Omental fat pad (tissue), 4 donors: ENCODE measurements around the gene EDEM3. TPM values are rescaled to one million over a fixed set of nuclear protein-coding genes. Genes with fewer than 3 reads are reported as not detected.
A peak's percentile ranks its signal among the peaks of the same experiment; 100 is the strongest.

Experiments used
- ATAC-seq: fragments of 150-250 bp; one replicate; pipeline ENCODE4 v1.9.1; 2016; ENCODE audit warnings: mild to moderate bottlenecking, moderate library complexity; ENCODE audit not compliant: low FRiP score
- DNase-seq: peaks from one replicate; pipeline ENCODE4 v3.0.0-alpha.2; 2019; ENCODE audit warnings: low spot score
- CTCF ChIP-seq, 3 donors: fragments of 450-650 bp; IDR thresholded peaks; one replicate each; pipeline ENCODE4 v1.5.1; 2016 to 2017; ENCODE audit warnings: antibody characterized with exemption in 3 of 3, mild to moderate bottlenecking in 3 of 3, moderate library complexity in 2 of 3
- total RNA-seq, 4 donors: library from RNA; depleted of rRNA; stranded (reverse); fragments of >200 nt; gene quantifications; one replicate each; pipeline ENCODE4 v1.1.0, GENCODE V29; 2016

EDEM3 gene
- total RNA-seq, 4 donors from 2014 or later = 33.5 to 72.5 (median 40.9) TPM

GRCh38 chr1:184759651-184760050, 5.0 kb upstream of the EDEM3 start:
- no peak for ATAC-seq

GRCh38 chr1:184759112-184759511, 4.5 kb upstream of the EDEM3 start:
- TF ChIP-seq CTCF (IDR thresholded peaks at IDR 0.05) = no peak
- no peak for ATAC-seq
- DNase-seq = no peak

More at GRCh38 chr1:184759651-184760050, 5.0 kb upstream of the EDEM3 start:
- no peak for TF ChIP-seq CTCF (IDR thresholded peaks at IDR 0.05)
- no peak for DNase-seq

- no peak for TF ChIP-seq CTCF (IDR thresholded peaks at IDR 0.05)
- ATAC-seq (no peak), DNase-seq (no peak)
Observed at GRCh38 chr1:184757891-184758290, 3.2 kb upstream of the EDEM3 start.

- no peak for TF ChIP-seq CTCF (IDR thresholded peaks at IDR 0.05)
- no peak for ATAC-seq
- DNase-seq = no peak
Observed at GRCh38 chr1:184757406-184757805, 2.7 kb upstream of the EDEM3 start.

- ATAC-seq = peak; percentile 43
- no peak for DNase-seq
- TF ChIP-seq CTCF (IDR thresholded peaks at IDR 0.05) = no peak
Observed at GRCh38 chr1:184755226-184756065, 788 bp upstream of the EDEM3 start.

- TF ChIP-seq CTCF (IDR thresholded peaks at IDR 0.05) = no peak
- no peak for DNase-seq
- ATAC-seq = no peak
Observed at GRCh38 chr1:184753608-184754475, 816 bp downstream of the EDEM3 start.
